Limb (tissue), 2 donors: ENCODE results near the gene MED16.

Experiments
- DNase-seq, 2 donors: peaks; one replicate each; pipeline ENCODE4 v3.0.0-alpha.2; 2016; ENCODE audit errors: extremely low spot score in 2 of 2

Gene MED16

DNA sequence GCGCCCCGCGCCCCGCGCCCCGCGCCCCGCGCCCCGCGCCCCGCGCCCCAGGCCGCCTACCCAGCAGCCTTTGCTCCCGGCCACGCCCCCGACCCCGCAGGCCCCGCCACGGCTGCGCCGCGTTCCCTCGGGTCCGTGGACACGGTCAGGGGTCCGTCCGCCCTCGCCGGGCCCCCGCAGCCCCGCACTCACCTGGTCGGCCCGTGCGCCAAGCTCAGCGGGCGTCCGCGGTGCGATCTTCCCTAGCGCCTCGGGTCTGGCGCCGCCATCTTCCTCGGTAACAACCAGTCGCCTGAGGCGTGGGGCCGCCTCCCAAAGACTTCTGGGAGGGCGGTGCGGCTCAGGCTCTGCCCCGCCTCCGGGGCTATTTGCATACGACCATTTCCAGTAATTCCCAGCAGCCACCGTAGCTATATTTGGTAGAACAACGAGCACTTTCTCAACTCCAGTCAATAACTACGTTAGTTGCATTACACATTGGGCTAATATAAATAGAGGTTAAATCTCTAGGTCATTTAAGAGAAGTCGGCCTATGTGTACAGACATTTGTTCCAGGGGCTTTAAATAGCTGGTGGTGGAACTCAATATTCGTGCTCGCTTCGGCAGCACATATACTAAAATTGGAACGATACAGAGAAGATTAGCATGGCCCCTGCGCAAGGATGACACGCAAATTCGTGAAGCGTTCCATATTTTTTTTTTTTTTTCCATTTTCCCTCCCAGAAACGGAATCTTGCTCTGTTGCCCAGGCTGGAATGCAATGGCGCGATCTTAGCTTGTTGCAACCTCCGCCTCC lies at the start of gene MED16, which contains the start of gene RNU6-9:
MED16 (minus strand) TSS at position 294 of the 796 bp plus-strand sequence. CDS start 2,056 bp downstream, outside the sequence.
RNU6-9 (plus strand) TSS at position 591 of the 796 bp plus-strand sequence.
- peak; percentile 93 to 95 for DNase-seq

DNA sequence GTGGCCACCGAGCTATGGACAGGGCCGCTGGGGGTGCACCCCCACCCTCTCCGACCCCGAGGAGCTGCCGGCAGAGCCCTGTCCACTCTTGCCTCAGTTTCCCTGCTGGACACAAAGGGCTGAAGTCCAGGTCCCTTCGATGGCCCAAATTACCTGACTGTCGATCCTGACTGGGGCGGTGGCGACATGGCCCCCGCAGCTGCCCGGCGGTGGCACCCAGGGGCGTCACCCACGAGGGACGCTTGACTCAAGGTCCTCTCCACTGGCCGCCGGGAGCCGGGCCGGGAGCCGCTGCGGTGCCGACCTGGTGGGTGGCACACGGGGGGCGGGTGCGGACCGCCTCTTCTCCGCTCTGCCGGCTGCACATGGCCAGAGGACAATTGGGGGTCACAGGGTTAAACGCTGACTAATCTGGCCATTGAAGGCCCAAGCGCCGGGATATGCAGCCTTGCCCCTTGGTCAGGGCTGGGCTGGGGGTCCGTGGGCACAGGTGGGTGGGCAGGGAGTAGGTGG lies 49.2 kb upstream of the MED16 start:
- DNase-seq: no peak

DNA sequence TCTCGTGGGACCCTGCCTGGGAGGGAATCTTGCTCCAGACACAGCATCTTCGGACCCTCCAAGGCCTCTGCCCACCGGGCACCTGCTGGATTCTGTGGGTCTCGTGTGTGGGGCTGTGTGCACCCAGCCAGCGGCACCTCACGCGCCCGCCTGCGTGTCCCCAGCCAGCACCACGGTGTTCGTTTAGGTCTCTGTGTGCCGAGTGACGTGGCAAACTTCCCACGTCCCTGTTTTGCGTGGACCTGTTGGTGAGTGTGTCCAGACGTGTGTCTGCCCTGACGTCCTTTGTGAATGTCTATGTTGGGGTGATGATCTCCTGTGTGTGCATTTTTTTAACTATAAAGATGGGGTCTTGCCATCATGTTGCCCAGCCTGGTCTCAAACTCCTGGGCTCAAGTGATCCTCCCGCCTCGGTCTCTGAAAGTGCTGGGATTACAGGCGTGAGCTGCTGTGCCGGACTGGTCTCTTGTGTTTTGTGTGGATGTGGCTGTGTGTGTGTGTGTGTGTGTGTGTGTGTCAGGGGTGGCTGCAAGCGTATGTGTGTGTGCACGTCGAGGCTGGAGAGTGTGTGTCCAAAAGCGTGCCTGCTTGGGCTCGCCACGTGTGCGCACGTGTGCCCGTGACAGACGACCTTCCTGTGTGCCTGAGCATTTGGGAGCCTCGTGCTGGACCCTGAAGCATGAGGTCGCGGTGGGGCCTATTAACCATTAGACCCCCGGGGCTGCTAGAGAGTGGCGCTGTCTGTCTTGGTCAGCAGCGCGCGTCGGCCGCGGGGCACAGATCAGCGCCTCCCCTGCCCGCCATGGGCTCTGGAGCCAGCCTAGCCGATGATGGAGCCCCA lies 48.5 kb upstream of the MED16 start:
- no peak for DNase-seq

GRCh38 chr19:940591-941291 lies 47.8 kb upstream of the MED16 start:
- peak in 1 of 2 donors; percentile 44 for DNase-seq

- no peak for DNase-seq
Observed at GRCh38 chr19:939922-940321, 46.9 kb upstream of the MED16 start.

- no peak for DNase-seq
Observed at GRCh38 chr19:939439-939838, 46.5 kb upstream of the MED16 start.

GRCh38 chr19:938233-938923 lies 45.4 kb upstream of the MED16 start:
- no peak for DNase-seq

- DNase-seq: no peak
Observed at GRCh38 chr19:937259-937694, 44.3 kb upstream of the MED16 start.

- DNase-seq: no peak
Observed at GRCh38 chr19:936175-936546, 43.2 kb upstream of the MED16 start.

- DNase-seq: peak; percentile 72 to 83
Observed at GRCh38 chr19:934865-935479, 42.0 kb upstream of the MED16 start.

DNA sequence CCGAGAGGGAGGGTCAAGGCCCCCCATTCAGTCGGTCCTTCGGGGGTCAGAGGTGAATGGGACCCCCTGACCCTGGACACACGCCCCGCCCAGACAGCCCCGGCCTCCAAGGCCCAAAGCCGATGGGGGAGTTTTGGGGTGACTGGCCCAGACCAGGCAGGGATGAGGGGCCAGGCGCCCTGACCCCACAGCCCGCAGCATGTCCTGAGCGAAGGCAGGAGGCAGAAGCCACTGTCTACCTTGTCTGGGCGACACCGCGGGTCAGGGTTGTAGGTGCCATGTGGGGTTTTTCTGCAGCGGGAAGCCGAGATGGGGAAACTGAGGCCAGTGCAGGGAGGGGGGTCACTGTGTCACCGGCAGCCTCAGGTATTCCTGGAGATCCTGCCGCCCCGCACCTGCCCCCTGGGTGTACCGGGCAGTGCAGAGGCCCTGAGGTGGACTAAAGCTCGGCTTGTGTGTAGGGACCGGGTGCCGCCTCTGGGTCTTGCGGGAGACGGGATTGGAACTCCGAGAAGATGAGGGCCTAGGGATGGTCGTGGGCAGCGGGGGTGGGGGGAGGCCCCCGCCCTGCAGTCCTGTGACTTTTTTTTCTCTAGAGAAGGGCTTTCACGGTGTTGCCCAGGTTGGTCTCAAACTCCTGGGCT lies 41.3 kb upstream of the MED16 start:
- no peak for DNase-seq

GRCh38 chr19:933553-933882 lies 40.5 kb upstream of the MED16 start:
- DNase-seq: no peak

DNA sequence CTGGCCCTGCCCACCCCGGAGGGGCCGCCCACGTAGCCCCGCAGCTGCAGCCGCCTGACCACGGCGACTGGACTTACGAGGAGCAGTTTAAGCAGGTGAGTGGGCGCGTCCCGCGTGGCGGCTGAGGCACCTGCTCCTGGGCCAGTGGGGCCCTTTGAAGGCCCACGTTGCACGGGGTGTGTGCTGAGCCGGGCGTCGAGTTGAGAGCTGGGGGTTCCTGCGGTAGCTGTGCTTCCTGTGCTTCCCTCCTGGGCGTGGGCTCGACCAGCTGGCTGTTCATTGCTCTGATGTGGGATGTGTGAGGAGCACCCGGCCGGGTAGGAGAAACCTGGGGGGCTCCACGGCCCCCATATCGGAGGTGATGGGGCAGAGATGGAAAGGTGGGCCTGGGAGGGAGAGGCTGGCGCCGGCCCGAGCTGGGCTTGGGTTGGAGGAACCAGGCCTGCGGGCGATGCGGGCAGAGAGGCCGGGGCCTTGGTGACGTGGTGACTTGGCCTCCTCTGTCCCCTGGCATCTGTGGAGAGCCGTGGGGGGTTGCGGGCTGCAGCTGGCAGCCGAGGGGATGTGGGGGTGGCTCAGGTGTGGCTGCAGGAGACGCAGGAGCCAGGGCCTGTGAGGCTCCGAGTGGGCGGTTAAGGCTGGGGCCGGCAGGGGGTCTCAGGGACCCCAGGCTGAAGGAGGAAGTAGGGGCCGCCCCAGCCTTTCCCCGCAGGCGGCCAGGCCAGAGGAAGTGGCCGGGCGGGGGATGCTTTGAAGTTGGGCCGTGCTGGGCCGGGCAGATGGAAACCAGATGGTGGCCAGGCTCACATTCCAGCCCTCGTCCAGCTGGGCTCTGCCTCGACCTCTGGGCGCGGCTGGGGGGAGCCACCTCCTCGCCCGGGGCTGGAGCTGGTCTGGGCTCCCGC lies 39.9 kb upstream of the MED16 start:
- DNase-seq: peak in 1 of 2 donors; percentile 70

- no peak for DNase-seq
Observed at GRCh38 chr19:931860-932647, 39.1 kb upstream of the MED16 start.

- no peak for DNase-seq
Observed at GRCh38 chr19:929891-930258, 36.9 kb upstream of the MED16 start.

DNA sequence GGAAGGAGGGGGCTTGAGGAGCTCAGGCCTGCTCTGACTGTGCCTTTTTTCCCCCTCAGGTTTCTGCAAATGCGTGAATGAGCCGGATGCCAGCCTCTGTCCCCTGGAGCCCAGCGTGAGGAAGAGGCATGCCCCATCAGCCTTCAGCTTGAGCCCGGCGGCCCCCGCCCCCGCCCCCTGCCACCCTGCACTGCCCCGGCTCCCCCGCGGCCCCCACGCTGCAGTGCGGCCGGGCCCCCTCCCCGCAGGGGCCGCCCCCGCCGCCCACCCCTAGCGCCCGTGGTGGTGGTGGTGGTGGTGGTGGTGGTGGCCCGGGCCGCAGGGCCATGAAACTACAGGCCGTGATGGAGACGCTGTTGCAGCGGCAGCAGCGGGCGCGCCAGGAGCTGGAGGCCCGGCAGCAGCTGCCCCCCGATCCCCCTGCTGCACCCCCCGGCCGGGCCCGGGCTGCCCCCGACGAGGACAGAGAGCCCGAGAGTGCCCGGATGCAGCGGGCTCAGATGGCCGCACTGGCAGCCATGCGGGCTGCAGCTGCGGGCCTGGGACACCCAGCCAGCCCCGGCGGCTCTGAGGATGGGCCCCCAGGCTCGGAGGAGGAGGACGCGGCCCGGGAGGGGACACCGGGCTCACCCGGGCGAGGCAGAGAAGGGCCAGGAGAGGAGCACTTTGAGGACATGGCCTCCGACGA lies 36.4 kb upstream of the MED16 start:
- no peak for DNase-seq

GRCh38 chr19:928471-929202 lies 35.6 kb upstream of the MED16 start:
- no peak for DNase-seq
